ENCODE data around the gene UBQLNL. TPM values are rescaled to one million over a fixed set of nuclear protein-coding genes. Genes with fewer than 3 reads are reported as not detected.

Gene UBQLNL
- total RNA-seq, 3 donors from 2014 or later: 1.1 to 2.3 (median 1.3) TPM

GRCh38 chr11:5536482-5536881 lies 20.0 kb upstream of the UBQLNL start:
- H3K4me1 ChIP-seq: no peaks in the 10 kb centered on the region
- no peak for DNase-seq (ENCODE audit: low spot score in 2 of 2)
- H3K27me3 ChIP-seq: no peaks in the 10 kb centered on the region
- TF ChIP-seq POLR2AphosphoS5 (IDR thresholded peaks at IDR 0.05) (no peak), POLR2A (IDR thresholded peaks at IDR 0.05) (no peak)
- TF ChIP-seq, protein P1, sequence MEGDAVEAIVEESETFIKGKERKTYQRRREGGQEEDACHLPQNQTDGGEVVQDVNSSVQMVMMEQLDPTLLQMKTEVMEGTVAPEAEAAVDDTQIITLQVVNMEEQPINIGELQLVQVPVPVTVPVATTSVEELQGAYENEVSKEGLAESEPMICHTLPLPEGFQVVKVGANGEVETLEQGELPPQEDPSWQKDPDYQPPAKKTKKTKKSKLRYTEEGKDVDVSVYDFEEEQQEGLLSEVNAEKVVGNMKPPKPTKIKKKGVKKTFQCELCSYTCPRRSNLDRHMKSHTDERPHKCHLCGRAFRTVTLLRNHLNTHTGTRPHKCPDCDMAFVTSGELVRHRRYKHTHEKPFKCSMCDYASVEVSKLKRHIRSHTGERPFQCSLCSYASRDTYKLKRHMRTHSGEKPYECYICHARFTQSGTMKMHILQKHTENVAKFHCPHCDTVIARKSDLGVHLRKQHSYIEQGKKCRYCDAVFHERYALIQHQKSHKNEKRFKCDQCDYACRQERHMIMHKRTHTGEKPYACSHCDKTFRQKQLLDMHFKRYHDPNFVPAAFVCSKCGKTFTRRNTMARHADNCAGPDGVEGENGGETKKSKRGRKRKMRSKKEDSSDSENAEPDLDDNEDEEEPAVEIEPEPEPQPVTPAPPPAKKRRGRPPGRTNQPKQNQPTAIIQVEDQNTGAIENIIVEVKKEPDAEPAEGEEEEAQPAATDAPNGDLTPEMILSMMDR (IDR thresholded peaks at IDR 0.05): no peak
- H3K9me3 ChIP-seq: no peaks in the 10 kb centered on the region
- H3K27ac ChIP-seq: no peak overlapping the region
- intact Hi-C loops (cut with DNase I; ENCODE audit: low total_unique reads): no loop called here
- no peak overlapping the region for H3K4me3 ChIP-seq
- no peaks in the 10 kb centered on the region for H3K36me3 ChIP-seq

GRCh38 chr11:5534046-5534445 lies 17.5 kb upstream of the UBQLNL start:
- intact Hi-C loops (cut with DNase I; ENCODE audit: low total_unique reads): no loop called here
- DNase-seq (ENCODE audit: low spot score in 2 of 2): no peak

DNA sequence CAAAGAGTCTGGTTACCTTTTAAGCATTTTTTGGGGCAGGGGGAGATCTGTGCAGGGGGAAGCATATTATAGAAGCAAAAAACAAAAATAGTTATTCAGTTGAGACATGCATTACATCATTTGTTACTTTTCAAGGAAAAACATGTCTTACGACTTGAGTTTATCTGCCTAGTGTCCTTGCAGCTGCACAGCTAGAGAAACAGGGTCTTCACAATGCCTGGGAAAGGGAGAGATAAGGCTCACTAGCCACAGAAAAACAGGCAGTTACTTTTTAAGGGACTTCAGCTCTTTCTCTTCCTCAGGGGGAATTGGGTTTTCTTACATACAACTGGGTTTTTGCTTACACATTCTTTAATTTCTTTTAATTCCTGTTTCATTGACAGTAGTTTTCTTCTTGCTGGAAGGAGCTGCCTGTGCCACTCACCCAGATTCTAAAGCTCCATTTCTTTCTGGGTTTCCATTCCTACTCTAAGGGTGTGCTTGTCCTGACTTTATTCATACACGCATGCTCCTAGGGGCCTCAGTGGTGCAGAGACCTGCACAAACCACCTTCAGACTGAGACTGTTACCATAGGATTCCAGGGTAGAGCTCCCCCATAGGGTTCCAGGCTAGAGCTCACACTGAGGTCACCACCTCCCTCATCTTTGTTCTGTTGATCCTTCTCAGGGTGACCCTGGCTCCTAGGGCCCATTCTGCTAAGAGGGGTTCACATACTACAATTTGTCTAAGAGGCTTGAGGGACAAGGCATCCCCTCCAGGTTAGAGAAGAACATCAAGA lies 14.7 kb upstream of the UBQLNL start:
- no peak overlapping the region for H3K27ac ChIP-seq
- no peaks in the 10 kb centered on the region for H3K27me3 ChIP-seq
- no peaks in the 10 kb centered on the region for H3K4me1 ChIP-seq
- H3K4me3 ChIP-seq: no peak overlapping the region
- H3K9me3 ChIP-seq: no peaks in the 10 kb centered on the region
- no peaks in the 10 kb centered on the region for H3K36me3 ChIP-seq
- no peak for DNase-seq (ENCODE audit: low spot score in 2 of 2)
- intact Hi-C loops (cut with DNase I; ENCODE audit: low total_unique reads): no loop called here
- no peak for TF ChIP-seq POLR2A (IDR thresholded peaks at IDR 0.05)
- TF ChIP-seq, protein P1 (IDR thresholded peaks at IDR 0.05): no peak
- TF ChIP-seq POLR2AphosphoS5 (IDR thresholded peaks at IDR 0.05): no peak

More at GRCh38 chr11:5534046-5534445, 17.5 kb upstream of the UBQLNL start:
- Histone ChIP-seq H3K27ac (no peak overlapping the region), H3K4me3 (no peak overlapping the region), H3K36me3 (no peaks in the 10 kb centered on the region), H3K9me3 (no peaks in the 10 kb centered on the region), H3K4me1 (no peaks in the 10 kb centered on the region), H3K27me3 (no peaks in the 10 kb centered on the region)
- no peak for TF ChIP-seq POLR2A (IDR thresholded peaks at IDR 0.05)
- TF ChIP-seq, protein P1 (IDR thresholded peaks at IDR 0.05): no peak

- Histone ChIP-seq H3K4me3 (no peak overlapping the region), H3K27me3 (no peaks in the 10 kb centered on the region), H3K9me3 (no peaks in the 10 kb centered on the region), H3K27ac (no peak overlapping the region), H3K36me3 (no peaks in the 10 kb centered on the region), H3K4me1 (no peaks in the 10 kb centered on the region)
- intact Hi-C loops (cut with DNase I; ENCODE audit: low total_unique reads): no loop called here
- DNase-seq (ENCODE audit: low spot score in 2 of 2): no peak
- TF ChIP-seq POLR2AphosphoS5 (IDR thresholded peaks at IDR 0.05) (no peak), POLR2A (IDR thresholded peaks at IDR 0.05) (no peak)
- TF ChIP-seq, protein P1 (IDR thresholded peaks at IDR 0.05): no peak
Measured at GRCh38 chr11:5528495-5528894, 12.0 kb upstream of the UBQLNL start.

GRCh38 chr11:5527716-5528115 lies 11.2 kb upstream of the UBQLNL start:
- Histone ChIP-seq H3K9me3 (no peaks in the 10 kb centered on the region), H3K36me3 (no peaks in the 10 kb centered on the region), H3K4me3 (no peak overlapping the region), H3K27ac (no peak overlapping the region), H3K4me1 (no peaks in the 10 kb centered on the region), H3K27me3 (no peaks in the 10 kb centered on the region)
- TF ChIP-seq, protein P1 (IDR thresholded peaks at IDR 0.05): no peak
- TF ChIP-seq POLR2AphosphoS5 (IDR thresholded peaks at IDR 0.05) (no peak), POLR2A (IDR thresholded peaks at IDR 0.05) (no peak)
- intact Hi-C loops (cut with DNase I; ENCODE audit: low total_unique reads): no loop called here
- no peak for DNase-seq (ENCODE audit: low spot score in 2 of 2)
